ENCODE data around the gene NEIL1. TPM values are rescaled to one million over a fixed set of nuclear protein-coding genes. Genes with fewer than 3 reads are reported as not detected.

NEIL1 gene
- total and polyA plus RNA-seq, 4 experiments from 2014 or later = 1.5 to 16.4 (median 7.8) TPM

DNA sequence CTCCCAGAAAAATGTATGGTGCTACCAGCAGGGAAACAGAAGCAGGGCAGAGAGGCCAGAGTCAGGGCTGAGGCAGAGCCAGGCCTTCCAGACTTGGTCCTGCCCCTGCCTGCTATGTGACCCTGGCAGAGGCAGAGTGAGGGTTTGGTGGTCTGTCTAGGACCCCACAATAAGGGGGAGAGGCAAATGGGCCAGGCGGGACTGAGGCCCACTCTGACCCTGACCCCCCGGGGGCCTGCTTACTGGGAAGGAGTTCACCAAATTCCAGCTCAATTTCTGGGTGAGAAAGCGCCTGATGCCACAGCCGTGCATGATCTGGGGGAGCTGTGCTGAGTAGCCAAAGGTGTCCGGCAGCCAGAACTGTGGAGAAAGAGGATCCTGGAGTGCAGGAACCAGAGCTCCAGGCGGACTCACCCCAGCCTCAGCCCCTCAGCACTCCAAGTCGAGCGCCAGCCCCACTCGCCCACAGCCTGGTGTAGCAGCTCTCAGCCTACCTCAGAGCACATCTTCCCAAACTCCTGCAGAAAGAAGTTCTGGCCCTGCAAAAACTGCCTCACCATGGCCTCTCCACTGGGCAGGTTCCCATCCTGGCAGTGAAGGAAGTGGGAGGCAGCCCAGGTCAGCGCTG lies 14.6 kb downstream of the NEIL1 start:
- ChIA-PET POLR2A (ENCODE audit: partially characterized antibody) (no interaction called here), CTCF (ENCODE audit: partially characterized antibody) (interaction anchor here (1.1 kb wide), 1 partner anchor 263 kb away, joined by 3 read pairs; no protein-coding TSS in a partner anchor)
- no peaks in the 10 kb centered on the region for H3K27me3 ChIP-seq (ENCODE audit: insufficient read depth, low read length)
- Mint-ChIP-seq H3K27ac (no peak overlapping the region), H3K4me1 (peaks cover 0 to 5% (median 0%) of the 10 kb centered on the region in 4 donors), H3K36me3 (peaks cover 19 to 47% of the 10 kb centered on the region in 2 donors), H3K4me3 (no peak overlapping the region), H3K27me3 (no peaks in the 10 kb centered on the region), H3K9me3 (no peaks in the 10 kb centered on the region)
- no peak for DNase-seq
- no peaks in the 10 kb centered on the region for H3K9me3 ChIP-seq (ENCODE audit: control insufficient read depth in 1 of 2, low read length in 2 of 2)
- no peak overlapping the region for H3K27ac ChIP-seq (ENCODE audit: low read depth, low read length)
- peaks cover under 1% of the 10 kb centered on the region for H3K4me1 ChIP-seq (ENCODE audit: insufficient read depth, low read length)
- intact Hi-C loops (cut with micrococcal nuclease) = loop anchor here (10.0 kb wide), 1 partner anchor 337 kb away; the partner anchor contains the start of gene PPCDC
- peaks cover 70% of the 10 kb centered on the region for H3K36me3 ChIP-seq (ENCODE audit: insufficient read depth, low read length)
- no peak overlapping the region for H3K4me3 ChIP-seq (ENCODE audit: low read length in 2 of 2)

DNA sequence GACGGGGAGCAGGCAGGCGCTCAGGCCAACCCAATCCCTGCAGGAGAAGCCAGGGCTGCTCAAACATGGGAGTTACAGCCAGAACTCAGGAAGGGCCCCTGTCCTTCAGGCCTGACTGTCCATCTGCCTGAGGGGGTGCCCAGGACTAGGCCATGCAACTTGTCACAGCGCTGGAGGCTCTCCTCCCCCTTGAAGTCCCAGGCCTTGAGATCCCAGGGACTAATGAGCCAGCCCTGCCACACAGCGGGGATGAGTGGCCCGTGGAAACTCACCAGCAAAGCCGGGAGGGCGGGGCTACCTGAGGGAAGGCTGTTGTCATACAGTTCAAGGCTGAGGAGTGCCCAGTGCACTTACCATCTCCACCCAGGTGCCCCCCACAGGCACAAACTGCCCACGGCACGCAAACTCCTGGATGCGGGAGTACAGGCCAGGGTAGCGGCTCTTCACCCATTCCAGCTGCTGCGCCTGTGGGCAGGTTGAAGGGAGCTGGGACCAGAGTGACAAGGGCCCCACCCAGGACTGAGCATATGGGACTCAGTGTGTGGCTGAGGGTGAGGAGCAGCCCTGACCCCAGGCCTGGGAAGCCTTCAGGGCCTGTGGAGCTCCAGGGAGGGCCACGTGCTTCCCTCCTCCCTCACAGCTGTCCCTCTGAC lies 15.3 kb downstream of the NEIL1 start:
- no peak for DNase-seq
- H3K36me3 ChIP-seq (ENCODE audit: insufficient read depth, low read length) = peaks cover 76% of the 10 kb centered on the region
- no peak overlapping the region for H3K4me3 ChIP-seq (ENCODE audit: low read length in 2 of 2)
- Mint-ChIP-seq H3K4me1 (peaks cover 0 to 11% (median 4%) of the 10 kb centered on the region in 4 donors), H3K36me3 (peaks cover 19 to 43% of the 10 kb centered on the region in 2 donors), H3K27me3 (no peaks in the 10 kb centered on the region), H3K27ac (no peak overlapping the region), H3K9me3 (no peaks in the 10 kb centered on the region), H3K4me3 (no peak overlapping the region)
- H3K27ac ChIP-seq (ENCODE audit: low read depth, low read length) = no peak overlapping the region
- CTCF ChIA-PET (ENCODE audit: partially characterized antibody) = interaction anchor here (1.1 kb wide), 1 partner anchor 262 kb away, joined by 3 read pairs; no protein-coding TSS in a partner anchor
- no peaks in the 10 kb centered on the region for H3K27me3 ChIP-seq (ENCODE audit: insufficient read depth, low read length)
- peaks cover 7% of the 10 kb centered on the region for H3K4me1 ChIP-seq (ENCODE audit: insufficient read depth, low read length)
- POLR2A ChIA-PET (ENCODE audit: partially characterized antibody) = no interaction called here
- no peaks in the 10 kb centered on the region for H3K9me3 ChIP-seq (ENCODE audit: control insufficient read depth in 1 of 2, low read length in 2 of 2)
- intact Hi-C loops (cut with micrococcal nuclease) = loop anchor here (10.0 kb wide), 1 partner anchor 337 kb away; the partner anchor contains the start of gene PPCDC

DNA sequence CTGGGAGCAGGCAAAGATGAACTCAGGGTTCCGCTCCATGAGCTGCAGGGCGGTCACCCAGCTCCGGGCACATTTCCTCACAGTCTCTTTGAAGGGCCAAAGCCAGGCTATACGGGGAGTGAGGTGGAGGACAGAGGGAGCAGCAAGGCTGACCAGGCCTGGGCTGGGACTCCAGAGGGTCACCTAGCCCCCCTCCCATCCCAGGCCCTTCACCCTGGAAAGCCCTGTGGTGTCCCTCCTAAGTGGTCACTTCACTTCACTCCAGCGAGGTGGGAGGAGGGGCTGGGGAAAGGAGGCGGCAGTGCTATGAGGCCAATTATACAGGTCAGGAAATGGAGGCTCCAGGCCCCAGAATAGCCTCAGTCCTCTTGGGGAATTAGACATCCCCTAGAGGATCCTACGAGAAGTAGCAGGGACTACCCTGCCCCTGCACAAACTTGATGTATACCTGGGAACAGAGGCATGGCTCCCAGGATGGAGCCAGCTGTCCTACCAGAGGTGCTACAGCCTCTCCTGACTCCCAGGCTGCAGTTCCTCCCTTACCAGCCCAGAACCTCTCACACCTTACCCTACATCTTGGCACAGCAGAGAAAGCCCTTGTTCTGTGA lies 15.9 kb downstream of the NEIL1 start:
- Mint-ChIP-seq H3K9me3 (no peaks in the 10 kb centered on the region), H3K4me3 (no peak overlapping the region), H3K27ac (peak overlapping the region in 2 of 7 donors; percentile 42 to 73), H3K36me3 (peaks cover 19 to 47% of the 10 kb centered on the region in 2 donors), H3K4me1 (peaks cover 3 to 17% (median 9%) of the 10 kb centered on the region in 4 donors), H3K27me3 (no peaks in the 10 kb centered on the region)
- Histone ChIP-seq H3K27me3 (ENCODE audit: insufficient read depth, low read length) (no peaks in the 10 kb centered on the region), H3K4me3 (ENCODE audit: low read length in 2 of 2) (no peak overlapping the region), H3K4me1 (ENCODE audit: insufficient read depth, low read length) (peaks cover 13% of the 10 kb centered on the region), H3K27ac (ENCODE audit: low read depth, low read length) (no peak overlapping the region), H3K9me3 (ENCODE audit: control insufficient read depth in 1 of 2, low read length in 2 of 2) (no peaks in the 10 kb centered on the region), H3K36me3 (ENCODE audit: insufficient read depth, low read length) (peaks cover 77% of the 10 kb centered on the region)
- intact Hi-C loops (cut with micrococcal nuclease) = loop anchor here (10.0 kb wide), 1 partner anchor 338 kb away; the partner anchor contains the start of gene PPCDC
- ChIA-PET CTCF (ENCODE audit: partially characterized antibody) (interaction anchor here (1.1 to 1.5 kb wide), 2 partner anchors 240 to 262 kb away, joined by 3 read pairs; no protein-coding TSS in a partner anchor), POLR2A (ENCODE audit: partially characterized antibody) (no interaction called here)
- DNase-seq = no peak

DNA sequence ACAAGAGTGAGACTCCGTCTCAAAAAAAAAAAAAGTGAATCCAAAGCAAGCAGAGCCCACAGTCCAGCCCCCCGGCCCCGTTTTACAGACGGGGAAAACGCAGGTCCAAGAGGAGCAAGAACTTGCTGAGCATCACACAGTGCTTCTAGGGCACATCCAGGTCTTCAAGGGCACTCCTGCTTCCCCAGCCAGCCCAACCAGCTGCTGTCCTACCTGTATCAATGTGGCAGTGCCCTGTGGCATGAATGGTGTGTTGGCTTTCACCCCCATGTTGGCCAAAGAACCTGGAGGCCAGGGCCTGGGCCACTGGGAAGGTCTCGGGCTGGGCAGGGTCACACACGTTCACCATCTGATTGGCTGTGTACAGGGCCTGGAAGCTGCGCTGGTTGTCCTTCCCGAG lies 16.9 kb downstream of the NEIL1 start:
- DNase-seq = no peak
- peak overlapping the region in 2 of 7 donors; percentile 35 to 72 for H3K27ac Mint-ChIP-seq
- no peak overlapping the region for H3K4me3 Mint-ChIP-seq
- CTCF ChIA-PET (ENCODE audit: partially characterized antibody) = interaction anchor here (1.5 kb wide), 1 partner anchor 239 kb away, joined by 3 read pairs; no protein-coding TSS in a partner anchor
- no peaks in the 10 kb centered on the region for H3K27me3 Mint-ChIP-seq
- H3K36me3 ChIP-seq (ENCODE audit: insufficient read depth, low read length) = peaks cover 67% of the 10 kb centered on the region
- peaks cover 16% of the 10 kb centered on the region for H3K4me1 ChIP-seq (ENCODE audit: insufficient read depth, low read length)
- no peaks in the 10 kb centered on the region for H3K9me3 Mint-ChIP-seq
- POLR2A ChIA-PET (ENCODE audit: partially characterized antibody) = interaction anchor here (0.7 kb wide), 1 partner anchor 13 kb away, joined by 3 read pairs; no protein-coding TSS in a partner anchor
- H3K9me3 ChIP-seq (ENCODE audit: control insufficient read depth in 1 of 2, low read length in 2 of 2) = no peaks in the 10 kb centered on the region
- intact Hi-C loops (cut with micrococcal nuclease) = loop anchor here (10.0 kb wide), 1 partner anchor 339 kb away; the partner anchor contains the start of gene PPCDC
- peaks cover 19 to 46% of the 10 kb centered on the region in 2 donors for H3K36me3 Mint-ChIP-seq
- no peak overlapping the region for H3K27ac ChIP-seq (ENCODE audit: low read depth, low read length)
- H3K27me3 ChIP-seq (ENCODE audit: insufficient read depth, low read length) = no peaks in the 10 kb centered on the region
- peaks cover 3 to 24% (median 13%) of the 10 kb centered on the region in 4 donors for H3K4me1 Mint-ChIP-seq
- H3K4me3 ChIP-seq (ENCODE audit: low read length in 2 of 2) = no peak overlapping the region

DNA sequence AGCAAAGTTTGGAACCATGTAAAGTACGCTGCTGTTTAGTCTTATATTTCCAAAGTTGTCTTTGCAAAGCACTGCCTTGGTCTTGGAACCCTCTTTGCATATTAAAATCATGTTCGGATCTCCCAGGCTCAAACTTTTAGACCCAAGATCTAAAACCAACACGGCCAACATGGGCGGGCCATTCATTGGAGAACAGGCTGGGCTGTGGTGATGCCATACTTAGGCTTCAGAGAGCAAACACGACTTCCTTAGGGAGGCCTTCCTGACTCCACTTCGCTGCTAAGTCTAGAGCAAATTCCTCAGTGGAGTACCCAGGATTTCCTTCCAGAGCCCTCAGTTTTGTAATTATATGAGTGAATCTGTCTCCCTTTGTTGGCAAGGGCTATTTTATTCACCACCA lies 18.0 kb downstream of the NEIL1 start:
- Mint-ChIP-seq H3K27ac (peak overlapping the region in 2 of 7 donors; percentile 30 to 32), H3K4me1 (peaks cover 7 to 35% (median 23%) of the 10 kb centered on the region in 4 donors), H3K36me3 (peaks cover 19 to 49% of the 10 kb centered on the region in 2 donors)

DNA sequence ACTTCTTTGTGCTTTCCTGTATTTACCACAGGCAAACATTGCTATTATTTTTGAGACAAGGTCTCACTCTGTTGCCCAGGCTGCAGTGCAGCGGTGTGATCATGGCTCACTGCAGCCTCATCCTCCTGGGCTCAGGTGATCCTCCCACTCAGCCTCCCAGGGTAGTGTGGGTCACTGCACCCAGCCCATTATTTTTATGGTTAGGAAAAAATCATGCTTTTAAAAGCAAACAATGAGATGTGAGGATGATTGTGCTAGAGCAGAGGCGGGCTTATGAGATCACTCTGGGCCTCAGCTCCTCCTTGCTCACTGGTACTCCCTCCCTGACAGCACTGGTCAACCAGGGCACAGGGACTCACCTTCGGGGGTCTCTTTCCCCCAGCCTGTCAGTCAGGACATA lies 19.3 kb downstream of the NEIL1 start:
- no peak for DNase-seq
- Histone ChIP-seq H3K4me1 (ENCODE audit: insufficient read depth, low read length) (peaks cover 25% of the 10 kb centered on the region), H3K27me3 (ENCODE audit: insufficient read depth, low read length) (no peaks in the 10 kb centered on the region), H3K27ac (ENCODE audit: low read depth, low read length) (no peak overlapping the region), H3K9me3 (ENCODE audit: control insufficient read depth in 1 of 2, low read length in 2 of 2) (no peaks in the 10 kb centered on the region), H3K4me3 (ENCODE audit: low read length in 2 of 2) (no peak overlapping the region), H3K36me3 (ENCODE audit: insufficient read depth, low read length) (peaks cover 62% of the 10 kb centered on the region)
- H3K4me3 Mint-ChIP-seq = no peak overlapping the region
- peaks cover 7 to 37% (median 24%) of the 10 kb centered on the region in 4 donors for H3K4me1 Mint-ChIP-seq
- H3K9me3 Mint-ChIP-seq = no peaks in the 10 kb centered on the region
- CTCF ChIA-PET (ENCODE audit: partially characterized antibody) = interaction anchor here (1.2 to 3.7 kb wide), 5 partner anchors 80 to 316 kb away, joined by 4 to 69 read pairs (median 23); partner anchors contain the start of genes IMP3, SIN3A and SNX33
- H3K36me3 Mint-ChIP-seq = peaks cover 18 to 50% of the 10 kb centered on the region in 2 donors
- POLR2A ChIA-PET (ENCODE audit: partially characterized antibody) = interaction anchor here (3.4 to 4.8 kb wide), 4 partner anchors 16 to 275 kb away, joined by 61 to 222 read pairs (median 129); partner anchors contain the start of genes IMP3, NEIL1, SIN3A and SNUPN
- peak overlapping the region in 3 of 7 donors; percentile 42 to 97 (median 48) for H3K27ac Mint-ChIP-seq
- no peaks in the 10 kb centered on the region for H3K27me3 Mint-ChIP-seq
- intact Hi-C loops (cut with micrococcal nuclease) = loop anchor here (10.0 kb wide), 1 partner anchor 341 kb away; the partner anchor contains the start of gene PPCDC

More for the DNA sequence above, 18.0 kb downstream of the NEIL1 start:
- no peak overlapping the region for H3K4me3 ChIP-seq (ENCODE audit: low read length in 2 of 2)
- no peaks in the 10 kb centered on the region for H3K9me3 Mint-ChIP-seq
- intact Hi-C loops (cut with micrococcal nuclease) = loop anchor here (10.0 kb wide), 1 partner anchor 340 kb away; the partner anchor contains the start of gene PPCDC
- DNase-seq = no peak
- H3K27ac ChIP-seq (ENCODE audit: low read depth, low read length) = no peak overlapping the region
- H3K27me3 ChIP-seq (ENCODE audit: insufficient read depth, low read length) = no peaks in the 10 kb centered on the region
- no peaks in the 10 kb centered on the region for H3K27me3 Mint-ChIP-seq
- no peak overlapping the region for H3K4me3 Mint-ChIP-seq
- H3K9me3 ChIP-seq (ENCODE audit: control insufficient read depth in 1 of 2, low read length in 2 of 2) = no peaks in the 10 kb centered on the region
- POLR2A ChIA-PET (ENCODE audit: partially characterized antibody) = no interaction called here
- CTCF ChIA-PET (ENCODE audit: partially characterized antibody) = no interaction called here
- H3K4me1 ChIP-seq (ENCODE audit: insufficient read depth, low read length) = peaks cover 25% of the 10 kb centered on the region
- H3K36me3 ChIP-seq (ENCODE audit: insufficient read depth, low read length) = peaks cover 60% of the 10 kb centered on the region

Data from CD4-positive, alpha-beta memory T cell (primary cell).